Measurements from ENCODE around the gene THAP4. TPM values are rescaled to one million over a fixed set of nuclear protein-coding genes. Genes with fewer than 3 reads are reported as not detected.

Gene THAP4
- total and polyA plus RNA-seq, 2 of the 13 experiments (the other 11 are each of a cell fraction or from before 2014, with no cell fraction given), result 59.7 to 75.7 TPM

DNA sequence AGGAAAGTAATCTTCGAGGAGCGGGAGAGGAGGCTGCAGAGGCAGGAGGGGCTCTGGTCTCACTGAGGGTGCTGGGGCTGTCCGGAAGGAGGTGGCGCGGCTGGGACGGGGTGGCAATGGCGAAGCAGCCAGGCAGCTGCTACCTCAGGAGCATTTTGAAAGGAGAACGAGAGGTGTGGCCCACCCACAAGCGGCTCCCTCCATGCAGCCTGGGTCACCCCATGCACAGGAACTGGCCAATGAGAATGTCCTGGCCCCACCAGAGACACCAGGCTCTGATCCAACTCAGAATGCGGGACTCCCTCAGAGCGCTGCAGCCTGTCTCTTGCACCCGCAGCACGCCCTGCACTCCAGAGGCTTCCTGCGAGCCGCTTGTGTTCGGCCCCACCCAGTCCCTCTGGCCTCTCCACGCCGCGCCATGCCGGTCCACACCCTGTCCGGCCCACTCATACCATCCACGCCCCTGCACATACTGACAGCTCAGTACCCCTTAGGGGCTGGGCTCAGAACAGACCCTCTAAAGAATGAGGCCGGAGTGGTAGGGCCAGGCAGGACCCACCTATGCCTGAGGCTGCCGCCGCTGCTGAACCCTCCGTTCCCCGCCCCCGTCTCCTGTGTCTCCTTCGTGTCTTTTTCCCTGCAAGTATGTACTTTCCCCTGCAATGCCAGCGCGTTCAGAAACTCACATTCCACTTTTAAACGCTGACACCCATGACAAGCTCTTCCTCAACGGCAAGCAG, 84.8 kb downstream of the THAP4 start (continued):
- no peak for TF ChIP-seq DR1 (CRISPR knock-in tag; IDR thresholded peaks at IDR 0.05)
- 0 out of 2 replicates have a peak, but pooled peaks have one; percentile 16 for TF ChIP-seq ZFX (CRISPR knock-in tag; IDR thresholded peaks at IDR 0.05; ENCODE audit: low read depth)
- TF ChIP-seq, protein P1, sequence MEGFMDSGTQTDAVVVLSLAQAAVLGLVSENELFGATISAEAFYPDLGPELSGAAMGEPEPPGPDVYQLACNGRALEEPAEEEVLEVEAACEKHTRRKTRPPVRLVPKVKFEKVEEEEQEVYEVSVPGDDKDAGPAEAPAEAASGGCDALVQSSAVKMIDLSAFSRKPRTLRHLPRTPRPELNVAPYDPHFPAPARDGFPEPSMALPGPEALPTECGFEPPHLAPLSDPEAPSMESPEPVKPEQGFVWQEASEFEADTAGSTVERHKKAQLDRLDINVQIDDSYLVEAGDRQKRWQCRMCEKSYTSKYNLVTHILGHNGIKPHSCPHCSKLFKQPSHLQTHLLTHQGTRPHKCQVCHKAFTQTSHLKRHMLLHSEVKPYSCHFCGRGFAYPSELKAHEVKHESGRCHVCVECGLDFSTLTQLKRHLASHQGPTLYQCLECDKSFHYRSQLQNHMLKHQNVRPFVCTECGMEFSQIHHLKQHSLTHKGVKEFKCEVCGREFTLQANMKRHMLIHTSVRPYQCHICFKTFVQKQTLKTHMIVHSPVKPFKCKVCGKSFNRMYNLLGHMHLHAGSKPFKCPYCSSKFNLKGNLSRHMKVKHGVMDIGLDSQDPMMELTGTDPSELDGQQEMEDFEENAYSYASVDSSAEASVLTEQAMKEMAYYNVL (CRISPR knock-in tag; IDR thresholded peaks at IDR 0.05; ENCODE audit: borderline replicate concordance), result no peak
- TF ChIP-seq, protein P2, sequence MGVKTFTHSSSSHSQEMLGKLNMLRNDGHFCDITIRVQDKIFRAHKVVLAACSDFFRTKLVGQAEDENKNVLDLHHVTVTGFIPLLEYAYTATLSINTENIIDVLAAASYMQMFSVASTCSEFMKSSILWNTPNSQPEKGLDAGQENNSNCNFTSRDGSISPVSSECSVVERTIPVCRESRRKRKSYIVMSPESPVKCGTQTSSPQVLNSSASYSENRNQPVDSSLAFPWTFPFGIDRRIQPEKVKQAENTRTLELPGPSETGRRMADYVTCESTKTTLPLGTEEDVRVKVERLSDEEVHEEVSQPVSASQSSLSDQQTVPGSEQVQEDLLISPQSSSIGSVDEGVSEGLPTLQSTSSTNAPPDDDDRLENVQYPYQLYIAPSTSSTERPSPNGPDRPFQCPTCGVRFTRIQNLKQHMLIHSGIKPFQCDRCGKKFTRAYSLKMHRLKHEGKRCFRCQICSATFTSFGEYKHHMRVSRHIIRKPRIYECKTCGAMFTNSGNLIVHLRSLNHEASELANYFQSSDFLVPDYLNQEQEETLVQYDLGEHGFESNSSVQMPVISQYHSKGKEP (CRISPR knock-in tag; IDR thresholded peaks at IDR 0.05), result no peak
- no peak for TF ChIP-seq ELF3 (CRISPR knock-in tag; IDR thresholded peaks at IDR 0.05)
- TF ChIP-seq ELF4 (CRISPR knock-in tag; IDR thresholded peaks at IDR 0.05; ENCODE audit: borderline replicate concordance), result 0 out of 2 replicates have a peak, but pooled peaks have one; percentile 50
- no peak for TF ChIP-seq HNRNPH1 (optimal IDR thresholded peaks at IDR 0.05; ENCODE audit: low read depth, low read length)
- TF ChIP-seq ATRX (CRISPR knock-in tag; IDR thresholded peaks at IDR 0.05; ENCODE audit: borderline replicate concordance), result no peak
- peak; percentile 16; the same call in 1 of the 2 replicates for TF ChIP-seq ZNF350 (CRISPR knock-in tag; IDR thresholded peaks at IDR 0.05; ENCODE audit: borderline replicate concordance, low read depth)
- peak; percentile 40; the same call in 1 of the 2 replicates for TF ChIP-seq ZSCAN25 (CRISPR knock-in tag; IDR thresholded peaks at IDR 0.05)
- 0 out of 2 replicates have a peak, but pooled peaks have one; percentile 31 for TF ChIP-seq ZMAT3 (CRISPR knock-in tag; conservative IDR thresholded peaks at IDR 0.05)
- peak; percentile 60; the same call in 1 of the 2 replicates for TF ChIP-seq ZNF550 (CRISPR knock-in tag; IDR thresholded peaks at IDR 0.05; ENCODE audit: borderline replicate concordance)
- TF ChIP-seq ZFP36L2 (CRISPR knock-in tag; IDR thresholded peaks at IDR 0.05), result no peak
- no peak; the same call in 1 of the 2 replicates for TF ChIP-seq MED13 (CRISPR knock-in tag; IDR thresholded peaks at IDR 0.05)
- TF ChIP-seq, protein P3, sequence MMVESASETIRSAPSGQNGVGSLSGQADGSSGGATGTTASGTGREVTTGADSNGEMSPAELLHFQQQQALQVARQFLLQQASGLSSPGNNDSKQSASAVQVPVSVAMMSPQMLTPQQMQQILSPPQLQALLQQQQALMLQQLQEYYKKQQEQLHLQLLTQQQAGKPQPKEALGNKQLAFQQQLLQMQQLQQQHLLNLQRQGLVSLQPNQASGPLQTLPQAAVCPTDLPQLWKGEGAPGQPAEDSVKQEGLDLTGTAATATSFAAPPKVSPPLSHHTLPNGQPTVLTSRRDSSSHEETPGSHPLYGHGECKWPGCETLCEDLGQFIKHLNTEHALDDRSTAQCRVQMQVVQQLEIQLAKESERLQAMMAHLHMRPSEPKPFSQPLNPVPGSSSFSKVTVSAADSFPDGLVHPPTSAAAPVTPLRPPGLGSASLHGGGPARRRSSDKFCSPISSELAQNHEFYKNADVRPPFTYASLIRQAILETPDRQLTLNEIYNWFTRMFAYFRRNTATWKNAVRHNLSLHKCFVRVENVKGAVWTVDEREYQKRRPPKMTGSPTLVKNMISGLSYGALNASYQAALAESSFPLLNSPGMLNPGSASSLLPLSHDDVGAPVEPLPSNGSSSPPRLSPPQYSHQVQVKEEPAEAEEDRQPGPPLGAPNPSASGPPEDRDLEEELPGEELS (CRISPR knock-in tag; IDR thresholded peaks at IDR 0.05), result peak; percentile 26; the same call in 1 of the 2 replicates
- no peak for TF ChIP-seq ZNF496 (CRISPR knock-in tag; IDR thresholded peaks at IDR 0.05; ENCODE audit: insufficient replicate concordance)
- TF ChIP-seq, protein P4, sequence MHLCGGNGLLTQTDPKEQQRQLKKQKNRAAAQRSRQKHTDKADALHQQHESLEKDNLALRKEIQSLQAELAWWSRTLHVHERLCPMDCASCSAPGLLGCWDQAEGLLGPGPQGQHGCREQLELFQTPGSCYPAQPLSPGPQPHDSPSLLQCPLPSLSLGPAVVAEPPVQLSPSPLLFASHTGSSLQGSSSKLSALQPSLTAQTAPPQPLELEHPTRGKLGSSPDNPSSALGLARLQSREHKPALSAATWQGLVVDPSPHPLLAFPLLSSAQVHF (CRISPR knock-in tag; IDR thresholded peaks at IDR 0.05), result no peak
- TF ChIP-seq, protein P5, sequence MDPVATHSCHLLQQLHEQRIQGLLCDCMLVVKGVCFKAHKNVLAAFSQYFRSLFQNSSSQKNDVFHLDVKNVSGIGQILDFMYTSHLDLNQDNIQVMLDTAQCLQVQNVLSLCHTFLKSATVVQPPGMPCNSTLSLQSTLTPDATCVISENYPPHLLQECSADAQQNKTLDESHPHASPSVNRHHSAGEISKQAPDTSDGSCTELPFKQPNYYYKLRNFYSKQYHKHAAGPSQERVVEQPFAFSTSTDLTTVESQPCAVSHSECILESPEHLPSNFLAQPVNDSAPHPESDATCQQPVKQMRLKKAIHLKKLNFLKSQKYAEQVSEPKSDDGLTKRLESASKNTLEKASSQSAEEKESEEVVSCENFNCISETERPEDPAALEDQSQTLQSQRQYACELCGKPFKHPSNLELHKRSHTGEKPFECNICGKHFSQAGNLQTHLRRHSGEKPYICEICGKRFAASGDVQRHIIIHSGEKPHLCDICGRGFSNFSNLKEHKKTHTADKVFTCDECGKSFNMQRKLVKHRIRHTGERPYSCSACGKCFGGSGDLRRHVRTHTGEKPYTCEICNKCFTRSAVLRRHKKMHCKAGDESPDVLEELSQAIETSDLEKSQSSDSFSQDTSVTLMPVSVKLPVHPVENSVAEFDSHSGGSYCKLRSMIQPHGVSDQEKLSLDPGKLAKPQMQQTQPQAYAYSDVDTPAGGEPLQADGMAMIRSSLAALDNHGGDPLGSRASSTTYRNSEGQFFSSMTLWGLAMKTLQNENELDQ (CRISPR knock-in tag; IDR thresholded peaks at IDR 0.05; ENCODE audit: borderline replicate concordance), result no peak
- TF ChIP-seq, protein P6, sequence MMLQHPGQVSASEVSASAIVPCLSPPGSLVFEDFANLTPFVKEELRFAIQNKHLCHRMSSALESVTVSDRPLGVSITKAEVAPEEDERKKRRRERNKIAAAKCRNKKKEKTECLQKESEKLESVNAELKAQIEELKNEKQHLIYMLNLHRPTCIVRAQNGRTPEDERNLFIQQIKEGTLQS (CRISPR knock-in tag; IDR thresholded peaks at IDR 0.05), result no peak
